GM12801 (cell line): ENCODE data around the gene CHRNA5.

ENCODE experiments used
- TF ChIP-seq, protein P1 (sequence below): IDR thresholded peaks from one replicate; pipeline ENCODE4 v1.5.1; 2011; ENCODE audit warnings: control low read depth; ENCODE audit not compliant: insufficient read length; ENCODE audit errors: extremely low read depth

CHRNA5 gene

DNA sequence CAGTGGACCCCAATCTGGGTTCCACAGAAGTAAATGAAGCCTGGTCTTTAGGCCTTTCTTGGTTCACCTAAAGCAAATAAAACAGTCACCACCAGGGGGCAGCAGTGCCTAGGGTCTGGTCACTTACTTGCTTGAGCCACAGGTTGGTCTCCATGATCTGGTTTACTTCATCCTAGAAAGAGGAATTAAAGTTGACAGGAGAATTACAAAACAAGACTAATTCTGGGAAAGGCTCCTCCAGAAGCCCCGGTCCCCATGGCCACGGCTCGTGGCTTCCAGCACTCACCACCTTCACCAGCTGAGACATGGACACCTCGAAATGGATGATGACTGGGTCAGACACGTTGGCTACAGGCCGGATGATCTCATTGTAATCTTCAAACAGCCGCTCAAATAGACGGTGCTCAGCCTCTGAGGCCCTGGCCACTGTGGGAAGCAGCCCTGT, 53.2 kb downstream of the CHRNA5 start:
- TF ChIP-seq, protein P1, sequence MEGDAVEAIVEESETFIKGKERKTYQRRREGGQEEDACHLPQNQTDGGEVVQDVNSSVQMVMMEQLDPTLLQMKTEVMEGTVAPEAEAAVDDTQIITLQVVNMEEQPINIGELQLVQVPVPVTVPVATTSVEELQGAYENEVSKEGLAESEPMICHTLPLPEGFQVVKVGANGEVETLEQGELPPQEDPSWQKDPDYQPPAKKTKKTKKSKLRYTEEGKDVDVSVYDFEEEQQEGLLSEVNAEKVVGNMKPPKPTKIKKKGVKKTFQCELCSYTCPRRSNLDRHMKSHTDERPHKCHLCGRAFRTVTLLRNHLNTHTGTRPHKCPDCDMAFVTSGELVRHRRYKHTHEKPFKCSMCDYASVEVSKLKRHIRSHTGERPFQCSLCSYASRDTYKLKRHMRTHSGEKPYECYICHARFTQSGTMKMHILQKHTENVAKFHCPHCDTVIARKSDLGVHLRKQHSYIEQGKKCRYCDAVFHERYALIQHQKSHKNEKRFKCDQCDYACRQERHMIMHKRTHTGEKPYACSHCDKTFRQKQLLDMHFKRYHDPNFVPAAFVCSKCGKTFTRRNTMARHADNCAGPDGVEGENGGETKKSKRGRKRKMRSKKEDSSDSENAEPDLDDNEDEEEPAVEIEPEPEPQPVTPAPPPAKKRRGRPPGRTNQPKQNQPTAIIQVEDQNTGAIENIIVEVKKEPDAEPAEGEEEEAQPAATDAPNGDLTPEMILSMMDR: no peak

DNA sequence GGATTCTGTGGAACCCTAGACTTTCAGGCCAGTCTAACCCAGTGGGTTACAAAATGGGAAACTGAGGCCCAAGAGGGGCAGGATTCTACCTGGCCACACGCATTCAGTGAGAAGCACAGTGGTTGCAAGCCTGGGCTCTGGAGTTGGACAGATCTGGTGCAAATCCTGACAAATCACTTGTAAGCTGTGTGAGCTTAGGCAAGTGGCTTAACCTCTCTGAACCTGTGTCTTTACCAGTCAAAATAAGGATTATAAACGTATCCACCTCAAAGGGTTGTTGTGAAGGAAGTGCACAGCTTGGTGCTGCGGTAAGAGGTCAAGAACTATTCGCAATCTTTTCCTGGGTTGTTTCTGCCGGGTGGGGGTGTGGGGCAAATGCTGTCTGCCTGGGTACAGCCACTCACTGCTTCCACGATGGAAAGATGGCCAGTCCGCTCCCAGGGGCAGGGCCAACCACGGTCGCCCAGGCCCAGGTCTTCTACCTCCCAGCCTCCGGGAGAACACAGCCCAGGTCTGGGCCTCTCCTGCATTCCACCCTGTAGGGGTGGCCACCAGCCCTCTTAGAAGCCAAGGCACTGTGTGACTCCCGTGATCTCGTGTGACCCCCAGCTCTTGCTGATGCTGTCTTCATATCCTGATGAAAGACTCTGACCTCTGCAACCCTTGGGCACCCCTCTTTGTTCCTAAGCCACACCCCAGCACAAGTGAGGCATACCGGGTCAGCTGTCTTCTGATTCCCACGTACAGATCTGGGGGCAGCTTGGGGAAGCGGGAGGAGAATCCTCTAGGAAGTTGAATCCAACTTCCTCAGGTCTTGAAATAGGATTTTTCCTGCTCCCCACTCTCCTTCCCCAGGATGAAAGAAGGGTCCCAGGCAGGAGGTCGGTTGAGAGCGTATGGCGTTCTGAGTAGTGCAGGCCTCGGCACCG, 54.0 kb downstream of the CHRNA5 start:
- TF ChIP-seq, protein P1: no peak

DNA sequence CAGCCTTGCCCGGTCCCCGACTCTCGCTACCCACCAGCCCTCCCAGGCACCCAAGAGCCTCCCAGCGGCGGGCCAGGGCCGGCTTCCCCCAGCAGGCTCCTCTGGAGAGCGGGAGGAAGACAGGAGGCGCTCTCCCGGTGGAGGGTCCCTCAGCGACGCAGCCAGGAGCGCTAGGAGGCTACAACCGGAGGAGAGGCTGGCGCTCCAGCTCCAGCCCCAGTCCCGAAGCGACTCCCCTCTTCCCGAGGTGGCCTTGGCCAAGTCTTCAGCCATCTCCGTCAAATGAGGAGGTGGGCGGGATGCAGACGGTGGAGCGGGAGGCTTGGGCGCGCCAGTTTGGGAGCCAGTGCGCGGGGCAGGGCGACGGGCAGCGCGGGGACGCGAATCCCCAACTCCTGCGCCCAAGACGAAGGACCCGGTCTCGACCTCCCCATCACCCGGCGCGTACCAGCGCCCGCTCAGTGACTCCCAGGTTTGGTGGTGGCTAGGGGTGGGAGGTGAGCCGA, 54.8 kb downstream of the CHRNA5 start:
- TF ChIP-seq, protein P1: no peak

DNA sequence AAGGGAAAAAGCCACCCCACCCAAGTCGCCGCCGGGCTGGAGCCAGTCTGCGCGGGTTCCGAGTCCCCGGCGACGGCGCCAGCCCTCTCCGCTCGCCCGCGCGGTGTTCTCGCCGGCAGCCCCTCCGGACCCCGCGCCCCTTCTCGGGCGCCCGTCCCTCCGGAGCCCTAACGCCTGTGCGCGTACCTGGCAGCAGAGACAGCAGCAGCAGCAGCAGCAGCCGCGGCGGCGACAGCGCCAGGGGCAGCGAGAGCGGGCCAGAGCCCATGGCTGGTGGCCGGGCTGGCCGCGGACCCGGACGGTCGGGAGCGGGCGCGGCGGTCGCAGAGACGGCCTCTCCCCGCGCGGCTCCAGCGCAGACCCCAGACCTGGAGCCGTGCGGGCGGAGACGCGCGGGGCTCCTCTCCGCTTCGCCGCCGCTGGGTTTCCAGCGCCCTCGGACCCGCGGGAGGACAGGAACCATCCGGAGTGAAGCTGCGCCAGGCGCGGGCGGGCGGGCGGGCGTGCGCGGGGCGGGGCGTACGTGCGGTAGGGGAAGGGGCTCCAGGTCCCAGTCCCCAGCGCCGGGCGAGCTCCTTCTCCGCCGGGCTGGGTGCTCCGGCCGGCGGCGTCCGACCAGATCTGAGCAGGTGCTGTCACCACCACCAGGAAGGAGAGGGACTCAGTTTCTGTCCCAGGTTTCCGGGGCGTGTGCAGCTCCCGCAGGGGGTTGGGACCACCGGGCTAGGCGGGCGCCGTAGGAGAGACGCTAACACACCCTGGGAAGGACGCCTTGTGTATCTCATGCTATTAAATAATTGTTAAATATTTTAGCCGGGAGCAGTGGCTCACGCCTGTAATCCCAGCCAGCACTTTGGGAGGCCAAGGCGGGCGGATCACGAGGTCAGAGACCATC, 55.5 kb downstream of the CHRNA5 start, which contains the start of gene CHRNA3:
Gene CHRNA3 (minus strand): TSS at position 470 of the 895 bp plus-strand sequence. CDS start 202 bp downstream, at position 268.
- TF ChIP-seq, protein P1: no peak

DNA sequence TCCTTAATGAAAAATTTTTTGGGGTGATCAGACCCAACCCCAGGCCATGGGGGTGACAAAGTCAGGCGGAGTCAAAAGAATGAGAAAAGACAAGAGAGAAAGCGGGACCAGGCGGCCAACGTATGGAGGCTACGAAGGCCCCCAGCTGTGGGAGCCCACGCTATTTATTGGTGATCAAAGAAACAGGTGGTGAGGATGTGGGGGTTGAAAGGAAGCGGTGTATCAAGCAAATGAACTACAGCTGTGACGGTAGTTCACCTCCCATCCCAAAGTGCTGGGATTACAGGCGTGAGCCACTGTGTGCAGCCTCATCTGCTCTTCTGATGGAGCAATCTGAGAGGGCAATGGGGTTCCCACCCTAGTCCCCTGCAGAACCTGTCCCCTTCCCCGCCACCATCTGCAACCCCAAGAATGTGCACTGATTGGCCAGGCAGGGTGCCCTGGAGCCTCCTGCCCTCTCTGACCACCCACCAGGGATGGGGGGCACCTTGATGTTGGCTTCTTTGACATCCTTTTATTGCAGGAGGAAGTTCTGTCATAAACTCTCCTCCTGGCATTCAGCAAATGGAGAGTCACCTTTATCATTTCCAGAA, 56.6 kb downstream of the CHRNA5 start:
- TF ChIP-seq, protein P1: no peak

DNA sequence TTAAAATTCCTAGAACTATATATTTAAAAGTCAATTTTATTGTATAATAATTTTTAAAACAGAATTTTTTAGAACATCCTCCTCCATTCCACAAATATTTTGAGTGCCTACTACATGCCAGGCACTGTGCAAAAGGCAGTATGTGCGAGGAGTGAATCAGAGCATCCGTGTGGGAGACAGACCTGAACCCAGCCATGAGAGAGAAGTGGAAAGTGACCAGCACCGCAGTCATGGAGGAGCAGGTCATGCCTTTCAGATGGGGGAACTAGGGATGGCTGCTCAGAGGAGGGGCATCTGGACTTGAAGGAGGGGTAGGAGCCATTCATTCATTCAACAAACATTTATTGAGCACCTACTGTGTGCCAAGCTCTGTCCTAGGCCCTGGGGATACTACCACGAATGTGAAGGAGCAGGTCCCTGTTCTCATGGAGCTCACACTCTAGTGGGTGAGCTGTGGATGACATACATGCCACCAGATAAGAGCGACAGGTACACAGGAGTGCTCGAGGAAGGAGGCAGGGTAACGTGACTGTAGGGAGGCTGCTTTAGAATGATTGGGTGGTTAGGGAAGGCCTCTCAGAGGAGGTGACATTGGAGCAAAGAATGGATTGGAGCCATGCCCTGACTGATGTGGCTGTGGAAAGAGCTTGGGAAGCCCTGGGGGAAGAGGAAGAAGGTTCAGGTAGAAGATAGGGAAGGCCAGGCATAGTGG, 58.6 kb downstream of the CHRNA5 start:
- TF ChIP-seq, protein P1: no peak
